Measurements from ENCODE around the gene LDLRAD3.

- no peak for TF ChIP-seq POLR2A (IDR thresholded peaks at IDR 0.05)
- no peak for TF ChIP-seq CTCF (IDR thresholded peaks at IDR 0.05)
Observed at GRCh38 chr11:36167073-36167472, 223.2 kb downstream of the LDLRAD3 start.

Measured in ovary (tissue), 3 donors.